Renal cortex interstitium (tissue), 15 donors: ENCODE measurements around the gene RGR. TPM values are rescaled to one million over a fixed set of nuclear protein-coding genes. Genes with fewer than 3 reads are reported as not detected.

Experiments
- DNase-seq, 11 donors: peaks; one replicate each; pipeline ENCODE4 v3.0.0-alpha.2; 2013; ENCODE audit warnings: low read depth in 9 of 11, low spot score in 4 of 11; ENCODE audit errors: extremely low read depth in 1 of 11
- long read RNA-seq, 16 experiments: transcript quantifications; one replicate each; lab custom pipeline, GENCODE V29; 2026
- polyA plus RNA-seq, 3 donors: library from polyadenylated mRNA; unstranded; fragments of 120-200 nt; gene quantifications; one replicate each; pipeline ENCODE4 v1.2.1, GENCODE V29; 2013; ENCODE audit not compliant: insufficient read length in 3 of 3

RGR gene, protein sequence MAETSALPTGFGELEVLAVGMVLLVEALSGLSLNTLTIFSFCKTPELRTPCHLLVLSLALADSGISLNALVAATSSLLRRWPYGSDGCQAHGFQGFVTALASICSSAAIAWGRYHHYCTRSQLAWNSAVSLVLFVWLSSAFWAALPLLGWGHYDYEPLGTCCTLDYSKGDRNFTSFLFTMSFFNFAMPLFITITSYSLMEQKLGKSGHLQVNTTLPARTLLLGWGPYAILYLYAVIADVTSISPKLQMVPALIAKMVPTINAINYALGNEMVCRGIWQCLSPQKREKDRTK
- polyA plus RNA-seq = under 1 TPM in 1 of 3 donors, not detected in 2; 0.23 TPM
- long read RNA-seq, donor 1 = 0 reads
- long read RNA-seq, donor 2 = 0 reads
- long read RNA-seq, donor 3 = 0 reads
- long read RNA-seq, donor 4 = 0 reads
- long read RNA-seq, donor 5 = 0 reads
- long read RNA-seq, donor 6 = 0 reads
- long read RNA-seq, donor 7 = 0 reads
- long read RNA-seq, donor 8 = 0 reads
- long read RNA-seq, donor 9 = 0 reads
- long read RNA-seq, donor 10 = 0 reads
- long read RNA-seq, donor 11 = 0 reads
- long read RNA-seq, donor 12 = 0 reads
- long read RNA-seq, donor 13 = 0 reads
- long read RNA-seq, donor 14 = 0 reads
- long read RNA-seq, donor 15 = 0 reads
- long read RNA-seq, donor 16 = 0 reads

DNA sequence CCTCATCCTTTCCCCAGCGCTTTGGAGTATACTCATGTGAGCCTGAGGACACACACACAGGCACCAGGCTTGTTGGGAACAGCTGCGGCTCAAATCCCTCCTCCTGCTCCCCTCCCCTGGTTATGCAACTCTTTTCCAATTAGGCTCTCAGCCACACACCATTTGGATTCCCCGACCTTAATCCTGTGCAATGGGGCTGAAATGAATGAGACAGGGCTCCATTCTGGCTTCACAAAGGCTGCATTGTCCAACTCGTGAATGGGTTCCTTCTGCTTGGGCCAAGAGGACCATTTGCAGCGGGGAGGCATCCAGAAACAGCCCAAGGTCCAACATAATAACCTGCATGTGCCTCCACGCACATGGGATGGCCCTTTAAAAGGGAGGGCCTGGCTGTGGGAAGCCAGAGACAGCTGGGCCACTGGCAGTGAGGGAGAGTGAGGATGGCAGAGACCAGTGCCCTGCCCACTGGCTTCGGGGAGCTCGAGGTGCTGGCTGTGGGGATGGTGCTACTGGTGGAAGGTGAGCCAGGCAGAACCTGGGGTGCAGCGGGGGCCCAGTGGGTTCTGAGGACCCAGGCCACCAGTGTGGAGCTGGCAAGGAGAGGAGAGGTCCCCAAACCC lies at the start of gene RGR:
TSS of gene RGR (plus strand) at position 403 of the 620 bp plus-strand sequence. CDS start at position 441, 38 bp downstream.
- no peak for DNase-seq

DNA sequence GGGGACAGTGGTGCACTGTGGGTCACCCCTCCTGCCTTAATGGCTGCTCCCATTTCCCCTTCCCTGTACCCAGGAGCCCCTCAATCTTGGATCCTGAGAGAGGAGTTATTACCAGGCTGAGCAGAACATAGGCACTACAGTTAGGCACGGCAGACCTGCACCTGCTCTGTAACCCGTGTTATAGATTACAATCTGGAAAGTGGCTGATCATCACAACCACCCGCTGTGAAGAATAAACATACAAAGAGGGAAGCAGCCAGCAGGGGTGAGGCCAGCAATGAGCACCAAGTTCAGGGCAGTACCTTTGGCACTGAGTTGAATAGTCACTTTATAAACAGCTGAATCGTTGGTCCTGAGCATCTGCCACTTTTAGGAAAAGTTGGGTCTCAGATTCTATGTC lies 48.8 kb upstream of the RGR start:
- no peak for DNase-seq

DNA sequence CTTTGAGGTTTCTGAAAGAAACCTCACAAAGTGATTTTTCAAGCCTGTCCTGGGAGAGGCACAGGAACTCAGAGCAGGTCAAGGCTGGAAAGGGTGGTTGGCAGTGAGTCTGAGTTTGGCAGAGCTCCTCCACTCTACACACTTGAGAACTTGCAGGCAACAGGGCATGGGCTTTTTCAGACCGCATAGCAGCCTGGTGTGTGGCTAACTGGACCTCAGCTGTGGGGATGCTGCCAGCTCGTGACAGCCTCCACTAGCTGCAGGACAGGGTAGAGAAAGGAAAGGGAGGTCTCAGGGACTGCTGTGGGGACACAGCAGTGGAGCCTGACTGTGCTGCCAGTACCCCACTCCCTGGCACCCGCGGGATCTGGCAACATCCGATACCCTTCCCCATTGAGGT lies 47.9 kb upstream of the RGR start:
- DNase-seq = no peak

DNA sequence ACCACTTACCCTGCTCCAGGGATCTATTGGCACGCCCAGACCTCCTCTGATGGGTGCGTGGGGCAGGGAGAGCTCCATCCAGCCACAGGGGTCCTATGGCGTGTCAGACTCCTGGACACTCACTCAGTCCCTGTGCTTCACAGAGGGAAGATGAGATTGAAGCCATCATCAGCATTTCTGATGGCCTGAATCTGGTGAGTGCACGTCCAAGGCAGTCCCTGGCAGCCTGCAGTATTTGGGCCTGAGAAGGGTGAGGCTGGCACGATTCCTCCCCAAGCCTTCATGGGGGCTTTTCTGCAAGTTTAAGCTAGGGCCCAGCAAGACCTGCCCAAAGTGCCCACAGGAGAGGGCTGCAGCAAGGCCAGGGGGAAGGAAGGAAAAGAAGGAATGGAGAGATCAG lies 47.2 kb upstream of the RGR start:
- DNase-seq = no peak

DNA sequence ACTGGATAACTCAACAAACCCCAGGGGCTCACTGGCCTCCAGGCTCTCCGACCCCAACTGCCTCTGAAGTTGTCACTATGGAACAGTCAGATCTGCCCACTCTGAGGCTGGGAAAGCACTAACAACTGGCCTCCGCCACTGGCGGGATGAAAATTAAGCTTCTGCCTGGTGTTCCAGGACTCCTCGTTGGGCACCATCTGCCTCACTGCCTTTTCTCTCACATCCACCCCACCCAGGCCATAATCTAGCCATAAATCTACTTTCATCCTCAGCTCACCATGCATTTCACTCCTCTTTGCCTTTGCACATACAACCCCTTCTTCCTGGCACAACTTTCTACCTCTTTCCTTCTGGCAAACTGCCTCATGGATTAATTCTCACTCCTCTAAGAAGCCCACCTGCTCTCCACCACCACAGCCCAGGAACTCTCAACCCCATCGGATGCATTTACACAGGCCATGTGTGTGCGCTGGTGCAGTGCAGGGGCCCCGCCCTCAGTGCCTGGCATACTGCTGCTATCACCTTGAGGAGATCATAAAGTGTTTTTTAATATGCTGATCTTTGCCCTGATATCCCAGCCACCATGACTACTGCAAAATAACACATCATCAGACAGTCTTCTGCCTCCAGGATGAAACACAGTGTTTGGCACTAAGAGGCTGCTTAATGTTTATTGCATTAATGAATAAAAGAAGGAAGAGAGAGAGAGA lies 46.5 kb upstream of the RGR start:
- DNase-seq = no peak

GRCh38 chr10:84200537-84201243 lies 44.2 kb upstream of the RGR start:
- DNase-seq = no peak

GRCh38 chr10:84201244-84201606 lies 43.6 kb upstream of the RGR start:
- no peak for DNase-seq

DNA sequence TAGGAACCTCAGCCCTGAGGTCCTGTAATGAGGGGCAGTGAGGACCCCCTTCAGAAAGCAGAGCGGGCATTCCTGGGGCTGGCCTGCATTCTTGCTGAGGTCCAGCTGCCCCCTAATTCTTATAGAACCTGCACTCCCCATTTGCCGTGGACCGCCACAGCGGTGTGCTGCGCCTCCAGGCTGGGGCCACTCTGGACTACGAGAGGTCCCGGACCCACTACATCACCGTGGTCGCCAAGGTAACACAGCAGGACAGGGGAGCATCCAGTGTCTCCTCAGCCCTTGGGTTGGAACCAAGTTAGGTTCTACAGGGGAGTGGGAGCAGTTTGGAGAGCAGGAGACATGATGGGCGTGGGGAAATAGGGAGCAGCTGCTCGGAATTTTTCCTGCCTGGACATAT lies 43.2 kb upstream of the RGR start:
- no peak for DNase-seq

GRCh38 chr10:84202349-84202748 lies 42.5 kb upstream of the RGR start:
- DNase-seq = no peak

GRCh38 chr10:84204122-84204521 lies 40.7 kb upstream of the RGR start:
- no peak for DNase-seq

DNA sequence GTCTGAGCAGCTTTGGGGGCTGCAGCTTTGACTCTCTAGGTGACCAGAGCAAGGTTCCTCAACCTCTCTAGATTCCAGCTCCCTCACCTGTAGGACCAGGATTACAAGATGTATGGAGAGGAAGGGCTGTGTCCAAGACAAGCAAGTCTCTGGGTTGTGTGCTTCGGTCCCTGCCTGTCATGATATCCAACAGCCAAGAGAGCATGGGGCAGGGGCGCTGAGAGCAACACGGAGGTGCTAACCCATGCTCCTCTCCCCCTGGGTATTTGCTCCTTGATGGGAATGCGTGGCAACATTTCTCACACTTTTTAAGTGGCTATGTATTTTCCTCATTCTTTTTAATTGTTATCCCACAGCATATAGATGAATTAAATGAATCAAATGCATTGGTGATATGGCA lies 40.2 kb upstream of the RGR start:
- no peak for DNase-seq

GRCh38 chr10:84205049-84205852 lies 39.6 kb upstream of the RGR start:
- peak in 4 of 11 donors; percentile 6 to 19 (median 12) for DNase-seq

DNA sequence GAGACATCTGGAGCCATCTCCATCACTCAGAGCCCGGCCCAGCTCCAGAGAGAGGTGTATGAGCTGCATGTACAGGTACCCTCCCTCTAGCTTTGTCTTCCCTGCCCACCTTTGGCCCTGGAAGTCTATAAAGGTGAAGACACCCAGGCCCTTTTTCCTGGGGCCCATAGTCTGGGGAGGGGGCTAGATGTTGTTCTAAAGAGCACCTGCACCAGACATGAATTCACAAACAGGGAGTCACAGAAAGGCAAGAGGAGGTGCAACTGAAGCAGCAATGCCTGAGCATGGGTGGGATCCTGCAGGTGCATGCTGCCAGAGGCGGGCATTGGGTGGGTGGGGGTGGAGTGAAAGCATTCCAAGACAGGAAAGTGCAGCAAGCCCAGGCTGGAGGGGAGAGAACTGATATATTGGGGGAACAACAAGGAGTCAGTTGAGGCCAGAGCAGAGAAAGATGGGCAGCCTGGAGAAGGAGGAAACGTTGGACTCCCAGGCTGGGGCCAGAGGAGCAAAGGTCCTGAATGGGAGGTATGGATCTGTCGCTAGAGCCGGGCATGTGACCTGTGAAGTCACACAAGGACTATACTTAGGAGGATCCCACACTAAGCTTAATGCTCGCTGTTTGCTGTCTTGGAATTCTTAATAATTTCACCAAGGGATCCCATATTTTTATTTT lies 38.9 kb upstream of the RGR start:
- DNase-seq = no peak

DNA sequence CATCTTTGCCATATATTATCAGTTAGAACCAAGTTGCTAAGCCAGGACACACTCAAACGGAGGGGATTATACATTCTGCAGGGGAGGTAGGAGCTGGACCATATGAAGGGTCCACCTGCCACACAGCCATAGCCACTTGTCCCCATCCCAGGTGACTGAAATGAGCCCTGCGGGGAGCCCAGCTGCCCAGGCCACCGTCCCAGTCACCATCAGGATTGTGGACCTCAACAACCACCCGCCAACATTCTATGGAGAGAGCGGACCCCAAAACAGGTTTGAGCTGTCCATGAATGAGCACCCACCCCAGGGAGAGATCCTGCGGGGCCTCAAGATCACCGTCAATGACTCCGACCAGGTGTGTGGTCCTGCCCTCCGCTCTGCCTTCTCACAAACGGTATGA lies 36.8 kb upstream of the RGR start:
- no peak for DNase-seq

- no peak for DNase-seq
These were observed 33.3 kb upstream of the RGR start for GRCh38 chr10:84211566-84211965.

DNA sequence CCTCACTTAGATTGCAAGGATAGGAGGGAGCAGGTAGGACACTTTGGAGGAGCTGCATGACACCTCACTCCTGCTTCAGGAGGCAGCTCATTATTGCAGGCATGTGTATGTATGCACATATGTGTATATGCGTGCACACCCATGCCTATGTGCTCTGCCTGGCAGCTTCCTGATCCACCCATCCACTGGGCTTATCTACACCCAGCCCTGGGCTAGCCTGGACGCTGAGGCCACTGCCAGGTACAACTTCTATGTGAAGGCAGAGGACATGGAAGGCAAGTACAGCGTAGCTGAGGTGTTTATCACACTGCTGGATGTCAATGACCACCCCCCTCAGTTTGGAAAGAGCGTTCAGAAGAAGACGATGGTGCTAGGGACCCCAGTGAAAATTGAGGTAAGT lies 32.8 kb upstream of the RGR start:
- no peak for DNase-seq

GRCh38 chr10:84213076-84213475 lies 31.8 kb upstream of the RGR start:
- no peak for DNase-seq

- no peak for DNase-seq
These were observed 30.7 kb upstream of the RGR start for GRCh38 chr10:84214046-84214572.
